ENCODE measurements around the gene PLCB3. TPM values are rescaled to one million over a fixed set of nuclear protein-coding genes. Genes with fewer than 3 reads are reported as not detected.

Gene PLCB3
- total RNA-seq, 1 donor from 2014 or later = 10.9 TPM

GRCh38 chr11:64275031-64275800 lies 23.9 kb downstream of the PLCB3 start:
- no peak for DNase-seq (ENCODE audit: missing footprints)
- no peak for ATAC-seq
- intact Hi-C loops (cut with DNase I) = no loop called here

GRCh38 chr11:64275841-64276240 lies 24.5 kb downstream of the PLCB3 start:
- no peak for ATAC-seq
- DNase-seq (ENCODE audit: missing footprints) = no peak
- intact Hi-C loops (cut with DNase I) = no loop called here

GRCh38 chr11:64276653-64277431 lies 25.5 kb downstream of the PLCB3 start:
- ATAC-seq (no peak), DNase-seq (ENCODE audit: missing footprints) (no peak)
- intact Hi-C loops (cut with DNase I) = no loop called here

GRCh38 chr11:64278576-64279190 lies 27.4 kb downstream of the PLCB3 start:
- no peak for DNase-seq (ENCODE audit: missing footprints)
- intact Hi-C loops (cut with DNase I) = no loop called here
- no peak for ATAC-seq

DNA sequence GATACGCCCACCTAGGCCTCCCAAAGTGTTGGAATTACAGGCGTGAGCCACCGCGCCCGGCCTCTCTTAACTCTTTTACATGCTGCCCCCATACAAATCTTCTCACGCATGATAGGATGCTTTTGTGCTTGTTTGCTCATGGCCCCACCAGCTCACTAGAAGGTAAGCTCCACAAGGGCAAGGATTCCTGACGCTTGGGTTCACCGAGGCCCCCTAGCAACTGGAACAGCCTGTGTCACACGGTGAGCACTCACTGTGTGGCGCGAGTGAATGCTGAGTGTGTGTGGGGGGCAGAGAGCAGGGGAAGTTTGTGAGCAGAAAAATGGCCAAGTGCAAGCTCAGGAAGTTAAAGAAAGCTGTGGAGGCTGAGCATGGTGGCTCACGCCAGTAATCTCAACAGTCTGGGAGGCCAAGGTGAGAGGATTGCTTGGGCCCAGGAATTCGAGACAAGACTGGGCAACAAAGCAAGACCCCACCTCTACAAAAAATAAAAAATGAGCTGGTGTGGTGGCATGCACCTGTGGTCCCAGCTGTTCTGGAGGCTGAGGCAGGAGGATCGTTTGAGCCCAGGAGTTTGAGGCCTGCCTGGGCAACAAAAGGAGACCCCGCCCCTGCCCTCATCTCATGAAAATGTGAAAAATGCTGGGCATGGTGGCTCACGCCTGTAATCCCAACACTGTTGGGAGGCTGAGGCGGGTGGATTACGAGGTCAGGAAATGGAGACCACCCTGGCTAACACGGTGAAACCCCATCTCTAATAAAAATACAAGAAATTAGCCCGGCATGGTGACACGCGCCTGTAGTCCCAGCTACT lies 30.8 kb downstream of the PLCB3 start:
- DNase-seq (ENCODE audit: missing footprints) (no peak), ATAC-seq (no peak)
- intact Hi-C loops (cut with DNase I) = no loop called here

- ATAC-seq (no peak), DNase-seq (ENCODE audit: missing footprints) (no peak)
- intact Hi-C loops (cut with DNase I) = no loop called here
These were observed 31.8 kb downstream of the PLCB3 start for GRCh38 chr11:64283092-64283491.

DNA sequence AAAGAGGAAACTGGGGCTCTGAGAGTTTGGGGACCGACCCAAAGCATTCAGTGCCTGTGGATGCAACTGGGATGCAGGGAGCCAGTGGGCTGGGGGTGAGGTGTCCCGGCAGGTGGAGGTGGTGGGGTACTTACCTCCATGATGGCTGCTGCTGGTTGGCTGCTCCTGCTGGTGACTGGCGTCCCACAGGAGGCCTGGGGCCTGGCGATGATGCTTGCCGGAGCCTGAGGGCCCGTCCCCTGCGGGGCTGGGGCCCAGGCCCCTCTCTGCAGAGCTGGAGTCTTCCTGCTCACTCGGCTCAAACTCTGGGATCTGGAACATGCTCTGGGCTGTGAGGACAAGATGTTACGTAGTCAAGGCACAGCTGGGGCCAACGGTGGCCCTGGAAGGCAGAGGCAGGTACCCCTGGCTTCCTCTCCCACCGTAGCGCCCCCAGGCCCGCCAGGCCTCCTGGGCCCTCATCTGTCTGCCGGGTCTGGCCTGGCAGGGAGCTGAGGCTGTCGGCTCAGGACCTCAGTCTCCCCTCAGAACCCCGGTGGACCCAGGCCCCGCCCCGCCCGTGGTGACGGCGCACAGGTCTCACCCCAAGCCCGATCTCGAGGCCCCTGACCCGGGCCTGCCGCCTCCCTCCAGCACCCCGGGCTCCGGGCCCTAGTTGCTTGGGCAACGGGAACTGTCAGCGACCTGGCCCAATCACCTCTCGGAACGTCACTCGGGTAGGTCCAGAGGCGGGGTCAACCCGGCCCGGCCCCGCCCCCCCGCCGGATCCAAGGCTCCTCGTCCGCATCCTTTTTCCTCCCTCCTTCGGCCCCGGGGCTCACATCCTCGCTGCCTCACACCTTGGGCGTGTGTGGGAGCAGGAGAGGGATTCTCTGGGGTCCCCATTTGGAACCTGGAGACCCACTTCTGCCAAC lies 33.0 kb downstream of the PLCB3 start, which contains the start of gene BAD:
Gene BAD, minus strand, starts transcription at position 618 of the 914 bp plus-strand sequence. Its CDS starts 297 bp downstream, at position 321.
- ATAC-seq (peak; percentile 92), DNase-seq (ENCODE audit: missing footprints) (peak; percentile 96)
- intact Hi-C loops (cut with DNase I) = loop anchor here (2.0 kb wide), 1 partner anchor 20 kb away; the partner anchor contains the start of gene ESRRA

GRCh38 chr11:64284962-64285884 lies 33.9 kb downstream of the PLCB3 start, which contains the start of gene GPR137:
Gene GPR137 (plus strand): TSS chr11:64285848. CDS start chr11:64286525, 677 bp downstream.
- intact Hi-C loops (cut with DNase I) = loop anchor here (1.0 to 5.0 kb wide), 3 partner anchors 15 to 83 kb away; partner anchors contain the start of gene ESRRA
- peak; percentile 74 for ATAC-seq
- DNase-seq (ENCODE audit: missing footprints) = peak; percentile 93

GRCh38 chr11:64285885-64286800 lies 34.8 kb downstream of the PLCB3 start:
- peak; percentile 17 for DNase-seq (ENCODE audit: missing footprints)
- no peak for ATAC-seq
- intact Hi-C loops (cut with DNase I) = loop anchor here (1.0 to 5.0 kb wide), 3 partner anchors 16 to 84 kb away; partner anchors contain the start of gene ESRRA

- intact Hi-C loops (cut with DNase I) = loop anchor here (5.0 kb wide), 1 partner anchor 84 kb away; no protein-coding TSS in a partner anchor
- DNase-seq (ENCODE audit: missing footprints) (peak; percentile 68), ATAC-seq (no peak)
These were observed 35.5 kb downstream of the PLCB3 start for GRCh38 chr11:64286801-64287159.

DNA sequence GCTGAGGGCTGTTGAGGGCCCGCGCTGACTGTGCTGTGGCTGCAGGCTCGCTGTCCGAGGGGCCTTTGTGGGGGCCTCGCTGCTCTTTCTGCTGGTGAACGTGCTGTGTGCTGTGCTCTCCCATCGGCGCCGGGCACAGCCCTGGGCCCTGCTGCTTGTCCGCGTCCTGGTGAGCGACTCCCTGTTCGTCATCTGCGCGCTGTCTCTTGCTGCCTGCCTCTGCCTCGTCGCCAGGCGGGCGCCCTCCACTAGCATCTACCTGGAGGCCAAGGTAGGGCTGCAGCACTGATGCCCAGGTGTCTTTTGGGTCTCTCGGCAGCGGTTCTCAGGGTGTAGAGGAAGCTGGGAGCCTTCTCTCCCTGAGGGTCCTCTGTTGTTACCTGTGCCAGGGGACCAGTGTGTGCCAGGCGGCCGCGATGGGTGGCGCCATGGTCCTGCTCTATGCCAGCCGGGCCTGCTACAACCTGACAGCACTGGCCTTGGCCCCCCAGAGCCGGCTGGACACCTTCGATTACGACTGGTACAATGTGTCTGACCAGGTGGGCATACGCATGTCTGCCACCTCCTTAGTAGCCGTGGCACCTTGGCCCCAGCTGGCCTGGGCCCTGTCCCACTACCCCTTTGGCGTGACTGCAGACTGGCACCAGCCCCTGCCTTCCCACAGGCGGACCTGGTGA lies 36.5 kb downstream of the PLCB3 start:
- DNase-seq (ENCODE audit: missing footprints) = peak; percentile 50
- ATAC-seq = no peak
- intact Hi-C loops (cut with DNase I) = loop anchor here (5.0 kb wide), 1 partner anchor 86 kb away; no protein-coding TSS in a partner anchor

DNA sequence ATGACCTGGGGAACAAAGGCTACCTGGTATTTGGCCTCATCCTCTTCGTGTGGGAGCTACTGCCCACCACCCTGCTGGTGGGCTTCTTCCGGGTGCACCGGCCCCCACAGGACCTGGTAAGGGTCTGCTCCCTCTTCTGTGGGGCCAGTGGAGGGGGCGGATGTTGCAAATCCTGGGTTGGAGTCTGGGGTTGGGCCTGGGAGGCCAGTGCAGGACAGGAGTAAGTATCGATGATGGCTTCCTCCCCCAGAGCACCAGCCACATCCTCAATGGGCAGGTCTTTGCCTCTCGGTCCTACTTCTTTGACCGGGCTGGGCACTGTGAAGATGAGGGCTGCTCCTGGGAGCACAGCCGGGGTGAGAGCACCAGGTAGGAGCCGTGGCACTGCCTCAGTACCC lies 37.0 kb downstream of the PLCB3 start:
- intact Hi-C loops (cut with DNase I) = loop anchor here (5.0 kb wide), 1 partner anchor 86 kb away; no protein-coding TSS in a partner anchor
- ATAC-seq (no peak), DNase-seq (ENCODE audit: missing footprints) (no peak)

- DNase-seq (ENCODE audit: missing footprints) = peak; percentile 26
- intact Hi-C loops (cut with DNase I) = loop anchor here (5.0 kb wide), 1 partner anchor 87 kb away; no protein-coding TSS in a partner anchor
- no peak for ATAC-seq
These were observed 37.8 kb downstream of the PLCB3 start for GRCh38 chr11:64289002-64289564.

Measured in Right ventricle myocardium inferior (tissue), 1 donor.